Keratinocyte (primary cell): ENCODE results near the gene ATP13A3.

ENCODE experiments used
- EZH2 ChIP-seq: IDR thresholded peaks from one replicate; pipeline ENCODE4 v1.6.1; 2012; ENCODE audit warnings: inconsistent platforms, mild to moderate bottlenecking, low read length, moderate library complexity
- TF ChIP-seq, protein P1 (sequence below), 3 experiments: IDR thresholded peaks in 1 of 3; conservative IDR thresholded peaks in 1 of 3; optimal IDR thresholded peaks in 1 of 3; 2 replicates in 2 of 3; 3 replicates in 1 of 3; pipeline versions ENCODE3 to v1.5.1; 2011; ENCODE audit warnings: low read length in 3 of 3, mild to moderate bottlenecking in 3 of 3, moderate library complexity in 2 of 3, control low read depth in 1 of 3, inconsistent platforms in 1 of 3; ENCODE audit not compliant: insufficient read depth in 2 of 3; ENCODE audit errors: extremely low read depth in 1 of 3

DNA sequence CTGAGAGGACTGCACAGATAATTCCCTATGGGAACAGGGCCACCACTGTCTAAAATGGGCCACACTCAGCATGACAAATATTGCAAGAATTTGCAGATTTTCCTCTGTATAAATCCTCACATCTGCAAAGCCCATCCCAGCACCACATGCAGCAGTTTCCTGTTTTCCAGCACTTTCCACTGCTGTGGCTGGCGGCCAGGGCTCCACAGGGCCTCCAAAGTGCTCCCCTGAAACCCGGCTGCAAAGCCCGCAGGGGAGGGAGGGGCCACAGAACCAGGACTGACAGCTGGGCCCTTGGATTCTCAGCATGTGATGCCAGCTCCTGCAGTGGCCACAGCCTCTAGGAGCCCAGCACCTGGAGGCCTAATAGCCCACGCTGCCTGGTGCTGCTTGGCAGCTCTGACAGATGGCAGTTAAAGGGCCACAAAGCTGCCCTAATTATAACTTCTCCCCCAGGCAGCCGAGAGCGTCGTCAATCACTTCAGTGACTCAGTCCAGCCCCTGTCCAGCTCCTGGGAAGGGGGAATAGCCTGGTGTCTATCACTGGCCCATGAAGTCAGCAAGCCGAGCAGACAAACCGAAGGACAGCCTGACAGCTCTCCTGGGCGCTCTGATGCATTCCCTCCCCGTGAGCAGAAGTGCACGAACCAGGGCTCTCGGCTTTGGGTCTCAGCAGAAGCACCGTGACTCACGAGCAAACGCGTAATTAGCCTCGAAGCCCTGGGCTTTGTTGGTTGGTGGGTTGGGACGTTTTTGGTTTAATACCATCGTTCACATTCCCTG lies 122.0 kb downstream of the ATP13A3 start:
- TF ChIP-seq EZH2 = no peak
- TF ChIP-seq, protein P1, sequence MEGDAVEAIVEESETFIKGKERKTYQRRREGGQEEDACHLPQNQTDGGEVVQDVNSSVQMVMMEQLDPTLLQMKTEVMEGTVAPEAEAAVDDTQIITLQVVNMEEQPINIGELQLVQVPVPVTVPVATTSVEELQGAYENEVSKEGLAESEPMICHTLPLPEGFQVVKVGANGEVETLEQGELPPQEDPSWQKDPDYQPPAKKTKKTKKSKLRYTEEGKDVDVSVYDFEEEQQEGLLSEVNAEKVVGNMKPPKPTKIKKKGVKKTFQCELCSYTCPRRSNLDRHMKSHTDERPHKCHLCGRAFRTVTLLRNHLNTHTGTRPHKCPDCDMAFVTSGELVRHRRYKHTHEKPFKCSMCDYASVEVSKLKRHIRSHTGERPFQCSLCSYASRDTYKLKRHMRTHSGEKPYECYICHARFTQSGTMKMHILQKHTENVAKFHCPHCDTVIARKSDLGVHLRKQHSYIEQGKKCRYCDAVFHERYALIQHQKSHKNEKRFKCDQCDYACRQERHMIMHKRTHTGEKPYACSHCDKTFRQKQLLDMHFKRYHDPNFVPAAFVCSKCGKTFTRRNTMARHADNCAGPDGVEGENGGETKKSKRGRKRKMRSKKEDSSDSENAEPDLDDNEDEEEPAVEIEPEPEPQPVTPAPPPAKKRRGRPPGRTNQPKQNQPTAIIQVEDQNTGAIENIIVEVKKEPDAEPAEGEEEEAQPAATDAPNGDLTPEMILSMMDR (optimal IDR thresholded peaks at IDR 0.05 in 1 of 3, IDR thresholded peaks at IDR 0.05 in 1 of 3, conservative IDR thresholded peaks at IDR 0.05 in 1 of 3; ENCODE audit: extremely low read depth in 1 of 3, insufficient read depth in 2 of 3, low read length in 3 of 3) = no peak
